CD4-positive, CD25-positive, alpha-beta regulatory T cell (primary cell): ENCODE results near the gene AKT2. TPM values are rescaled to one million over a fixed set of nuclear protein-coding genes. Genes with fewer than 3 reads are reported as not detected.
"Not testable (repeated sequence)": the region's sequence is repeated elsewhere in the genome, so short reads cannot be mapped to it uniquely, and the experiment has no call there.

Experiments
- ATAC-seq, 2 donors: fragments of 150-1000 bp; cut with Tn5 transposase; one replicate each; pipeline ENCODE4 v1.10.0; 2021; ENCODE audit warnings: low read depth in 2 of 2, moderate number of reproducible peaks in 2 of 2, moderate library complexity in 1 of 2
- DNase-seq, 3 donors: peaks; one replicate each; pipeline versions ENCODE4 v3.0.0 to v3.0.0-alpha.2; 2012 to 2022; ENCODE audit warnings: mixed read lengths in 1 of 3
- H3K27ac ChIP-seq: one replicate; pipeline ENCODE4 v1.7.0; 2013; ENCODE audit warnings: mild to moderate bottlenecking, low read length; ENCODE audit not compliant: insufficient read depth, poor library complexity, severe bottlenecking
- H3K27me3 ChIP-seq: one replicate; pipeline ENCODE4 v1.7.0; 2013; ENCODE audit warnings: low read length; ENCODE audit not compliant: control insufficient read depth, insufficient read depth
- H3K36me3 ChIP-seq: one replicate; pipeline ENCODE4 v1.7.0; 2013; ENCODE audit warnings: mild to moderate bottlenecking, low read length, moderate library complexity; ENCODE audit not compliant: control insufficient read depth, insufficient read depth
- H3K4me1 ChIP-seq: 2 replicates; pipeline ENCODE4 v1.7.0; 2013; ENCODE audit warnings: mild to moderate bottlenecking, low read length; ENCODE audit not compliant: insufficient read depth, control insufficient read depth, poor library complexity, severe bottlenecking
- H3K4me3 ChIP-seq: one replicate; pipeline ENCODE4 v1.7.0; 2013; ENCODE audit warnings: low read depth, mild to moderate bottlenecking, low read length, moderate library complexity
- H3K9me3 ChIP-seq, 2 experiments: 1 replicate in 1 of 2; 2 replicates in 1 of 2; pipeline ENCODE4 v1.7.0; 2013; ENCODE audit warnings: low read length in 2 of 2, mild to moderate bottlenecking in 1 of 2, moderate library complexity in 1 of 2; ENCODE audit not compliant: control insufficient read depth in 2 of 2
- H3K27ac Mint-ChIP-seq, 3 donors: one replicate each; pipeline ENCODE4 v1.8.0; 2020 to 2022; ENCODE audit warnings: mild to moderate bottlenecking in 3 of 3, mixed read lengths in 3 of 3, moderate library complexity in 2 of 3
- H3K27me3 Mint-ChIP-seq: one replicate; pipeline ENCODE4 v1.8.0; 2022; ENCODE audit warnings: mild to moderate bottlenecking, mixed read lengths
- H3K36me3 Mint-ChIP-seq: one replicate; pipeline ENCODE4 v1.8.0; 2020; ENCODE audit warnings: mixed read lengths
- H3K4me1 Mint-ChIP-seq, 4 donors: one replicate each; pipeline ENCODE4 v1.8.0; 2020 to 2022; ENCODE audit warnings: mixed read lengths in 4 of 4, mild to moderate bottlenecking in 1 of 4
- H3K4me3 Mint-ChIP-seq, 4 donors: one replicate each; pipeline ENCODE4 v1.8.0; 2020 to 2022; ENCODE audit warnings: mild to moderate bottlenecking in 4 of 4, mixed read lengths in 4 of 4, moderate library complexity in 3 of 4
- H3K9me3 Mint-ChIP-seq, 7 donors: one replicate each; pipeline ENCODE4 v1.8.0; 2020 to 2022; ENCODE audit warnings: mixed read lengths in 7 of 7, mild to moderate bottlenecking in 3 of 7, moderate library complexity in 2 of 7
- polyA plus RNA-seq, 4 donors: library from polyadenylated mRNA; unstranded; fragments of 300-500 nt; fragmentation: Illumina TruSeq; gene quantifications; one replicate each; pipeline ENCODE4 v1.2.3, GENCODE V29; 2021
- total RNA-seq: library from RNA; stranded (reverse); gene quantifications from one replicate; pipeline ENCODE4 v1.2.3, GENCODE V29; 2022

The AKT2 gene
- total RNA-seq: 193 TPM
- polyA plus RNA-seq: 10 to 100 TPM; 16.4 to 26.2 (median 24.8) TPM

- H3K4me3 ChIP-seq: peak within 1 kb of the TSS; percentile 90
- H3K4me1 Mint-ChIP-seq: peaks cover 12 to 65% (median 24%) of the 10 kb centered on the region in 4 donors
- DNase-seq: peak; percentile 56 to 74 (median 74)
- H3K27me3 ChIP-seq: no peaks in the 10 kb centered on the region
- no peaks in the 10 kb centered on the region for H3K27me3 Mint-ChIP-seq
- peaks cover 48% of the 10 kb centered on the region for H3K4me1 ChIP-seq
- H3K27ac Mint-ChIP-seq: peak within 1 kb of the TSS; percentile 97 to 100 (median 100)
- ATAC-seq: peak; percentile 49
- H3K9me3 ChIP-seq: no peaks in the 10 kb centered on the region
- peak within 1 kb of the TSS; percentile 96 to 98 (median 98) for H3K4me3 Mint-ChIP-seq
- peaks cover 8% of the 10 kb centered on the region for H3K36me3 Mint-ChIP-seq
- H3K9me3 Mint-ChIP-seq: peaks cover 0 to 2% (median 0%) of the 10 kb centered on the region in 7 donors
- H3K27ac ChIP-seq: peak within 1 kb of the TSS; percentile 95
- H3K36me3 ChIP-seq: peaks cover 6% of the 10 kb centered on the region
These were observed at the start of gene AKT2 for GRCh38 chr19:40284501-40285352. Gene AKT2, minus strand, starts transcription at chr19:40285345. Its CDS starts 20,078 bp downstream, at chr19:40265267.

GRCh38 chr19:40333083-40333482, 47.9 kb upstream of the AKT2 start:
- H3K27ac Mint-ChIP-seq, DNase-seq, ATAC-seq, H3K4me1 ChIP-seq, H3K4me3 Mint-ChIP-seq, H3K27me3 Mint-ChIP-seq, H3K4me1 Mint-ChIP-seq, H3K9me3 Mint-ChIP-seq, H3K4me3 ChIP-seq, H3K9me3 ChIP-seq, H3K27ac ChIP-seq, H3K27me3 ChIP-seq: not testable (repeated sequence)
- H3K36me3 Mint-ChIP-seq: peaks cover 31% of the 10 kb centered on the region
- peaks cover 68% of the 10 kb centered on the region for H3K36me3 ChIP-seq

DNA sequence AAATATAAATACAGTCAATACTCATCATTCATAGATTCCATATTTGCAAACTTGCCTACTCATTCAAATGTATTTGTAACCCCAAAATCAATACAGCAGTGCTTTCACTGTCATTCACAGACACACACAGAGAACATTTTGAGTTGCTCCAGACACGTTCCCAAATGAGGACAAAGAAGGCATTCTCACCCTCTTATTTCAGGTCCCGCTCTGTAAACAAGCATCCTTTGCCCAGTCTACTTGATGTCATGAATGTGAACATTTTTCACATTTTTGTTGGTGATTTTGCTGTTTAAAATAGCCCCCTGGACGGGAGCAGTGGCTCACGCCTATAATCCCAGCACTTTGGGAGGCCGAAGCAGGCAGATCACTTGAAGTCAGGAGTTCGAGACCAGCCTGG, 47.5 kb upstream of the AKT2 start:
- Histone ChIP-seq H3K27me3 (no peaks in the 10 kb centered on the region), H3K36me3 (peaks cover 71% of the 10 kb centered on the region), H3K4me1 (no peaks in the 10 kb centered on the region), H3K27ac (no peak overlapping the region), H3K4me3 (no peak overlapping the region), H3K9me3 (no peaks in the 10 kb centered on the region)
- Mint-ChIP-seq H3K36me3 (peaks cover 31% of the 10 kb centered on the region), H3K4me1 (peaks cover 0 to 4% (median 1%) of the 10 kb centered on the region in 4 donors), H3K9me3 (no peaks in the 10 kb centered on the region), H3K27me3 (no peaks in the 10 kb centered on the region), H3K27ac (no peak overlapping the region), H3K4me3 (no peak overlapping the region)
- ATAC-seq (no peak), DNase-seq (no peak)

- H3K9me3 Mint-ChIP-seq: no peaks in the 10 kb centered on the region
- H3K36me3 Mint-ChIP-seq: peaks cover 27% of the 10 kb centered on the region
- H3K36me3 ChIP-seq: peaks cover 73% of the 10 kb centered on the region
- H3K27me3 Mint-ChIP-seq: no peaks in the 10 kb centered on the region
- H3K9me3 ChIP-seq: no peaks in the 10 kb centered on the region
- H3K4me1 ChIP-seq: no peaks in the 10 kb centered on the region
- H3K27me3 ChIP-seq: no peaks in the 10 kb centered on the region
- peaks cover 0 to 4% (median 0%) of the 10 kb centered on the region in 4 donors for H3K4me1 Mint-ChIP-seq
- DNase-seq (no peak), ATAC-seq (no peak)
- no peak overlapping the region for H3K27ac Mint-ChIP-seq
- no peak overlapping the region for H3K4me3 Mint-ChIP-seq
- no peak overlapping the region for H3K27ac ChIP-seq
- no peak overlapping the region for H3K4me3 ChIP-seq
These were observed 45.9 kb upstream of the AKT2 start for GRCh38 chr19:40331052-40331451.

DNA sequence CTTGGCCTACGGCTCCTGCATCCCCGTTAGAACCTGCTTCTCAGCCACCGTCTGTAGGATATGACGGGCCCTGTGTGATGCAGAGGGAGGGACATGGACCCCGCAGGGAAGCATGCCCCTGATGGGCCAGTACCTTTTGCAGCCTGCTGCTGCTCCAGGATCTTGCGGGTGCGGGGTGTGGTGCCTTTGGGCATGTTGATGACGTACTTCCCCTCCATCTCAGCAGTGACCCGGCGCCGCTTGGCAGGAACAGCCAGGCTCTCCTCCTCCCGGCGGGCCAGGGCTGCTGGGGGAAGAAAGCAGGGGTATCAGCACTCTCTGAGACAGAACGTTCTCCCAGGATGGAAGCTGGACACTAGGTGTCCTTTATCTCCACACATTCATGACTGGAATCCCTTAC, 41.1 kb upstream of the AKT2 start:
- no peaks in the 10 kb centered on the region for H3K27me3 Mint-ChIP-seq
- no peaks in the 10 kb centered on the region for H3K4me1 ChIP-seq
- H3K9me3 ChIP-seq: no peaks in the 10 kb centered on the region
- ATAC-seq: no peak
- H3K27ac Mint-ChIP-seq: no peak overlapping the region
- H3K4me3 Mint-ChIP-seq: no peak overlapping the region
- no peaks in the 10 kb centered on the region for H3K4me1 Mint-ChIP-seq
- peaks cover 44% of the 10 kb centered on the region for H3K36me3 Mint-ChIP-seq
- DNase-seq: no peak
- H3K27me3 ChIP-seq: no peaks in the 10 kb centered on the region
- H3K9me3 Mint-ChIP-seq: no peaks in the 10 kb centered on the region
- H3K36me3 ChIP-seq: peaks cover 78% of the 10 kb centered on the region
- H3K27ac ChIP-seq: no peak overlapping the region
- H3K4me3 ChIP-seq: no peak overlapping the region

- H3K27ac Mint-ChIP-seq: no peak overlapping the region
- no peaks in the 10 kb centered on the region for H3K4me1 Mint-ChIP-seq
- DNase-seq (no peak), ATAC-seq (no peak)
- no peaks in the 10 kb centered on the region for H3K9me3 Mint-ChIP-seq
- peaks cover 41% of the 10 kb centered on the region for H3K36me3 Mint-ChIP-seq
- Histone ChIP-seq H3K36me3 (peaks cover 64% of the 10 kb centered on the region), H3K9me3 (no peaks in the 10 kb centered on the region), H3K4me3 (no peak overlapping the region), H3K27me3 (no peaks in the 10 kb centered on the region), H3K27ac (no peak overlapping the region), H3K4me1 (no peaks in the 10 kb centered on the region)
- no peaks in the 10 kb centered on the region for H3K27me3 Mint-ChIP-seq
- H3K4me3 Mint-ChIP-seq: no peak overlapping the region
These were observed 38.6 kb upstream of the AKT2 start for GRCh38 chr19:40323705-40324104.

DNA sequence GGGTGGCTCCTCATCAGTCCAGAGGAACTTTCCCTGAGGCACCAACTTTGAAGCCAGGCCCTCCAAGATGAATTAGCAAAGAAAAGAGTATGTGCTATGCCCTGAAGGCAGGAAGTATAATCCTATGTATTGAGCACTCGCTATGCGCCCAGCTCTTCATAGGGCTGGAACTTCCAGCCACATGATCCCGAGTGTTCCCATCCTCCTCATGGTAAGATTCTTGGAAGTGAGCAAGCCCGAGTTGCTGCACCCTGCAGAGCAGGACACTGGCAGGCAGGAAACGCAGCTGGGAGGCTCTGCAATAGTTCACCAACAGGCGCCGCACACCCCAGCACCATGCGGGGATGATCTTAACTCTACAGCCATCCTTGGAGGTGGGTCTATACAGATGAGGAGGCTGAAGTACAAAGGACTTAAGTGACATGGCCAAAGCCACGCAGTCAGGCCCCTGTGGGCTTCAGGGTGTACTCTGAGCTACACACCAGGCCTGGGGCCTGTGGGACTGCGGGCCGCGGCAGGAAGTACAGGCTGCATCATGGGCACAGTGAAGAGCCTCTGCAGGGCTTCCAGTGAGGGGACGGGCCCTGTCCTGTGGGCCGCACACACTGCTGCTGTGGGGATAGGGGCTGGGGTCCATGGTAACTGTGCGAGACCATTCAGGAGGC, 37.9 kb upstream of the AKT2 start:
- H3K4me1 Mint-ChIP-seq: no peaks in the 10 kb centered on the region
- ATAC-seq (no peak), DNase-seq (no peak)
- no peak overlapping the region for H3K4me3 Mint-ChIP-seq
- H3K36me3 ChIP-seq: peaks cover 58% of the 10 kb centered on the region
- no peaks in the 10 kb centered on the region for H3K4me1 ChIP-seq
- no peaks in the 10 kb centered on the region for H3K27me3 ChIP-seq
- H3K36me3 Mint-ChIP-seq: peaks cover 40% of the 10 kb centered on the region
- no peak overlapping the region for H3K27ac ChIP-seq
- no peaks in the 10 kb centered on the region for H3K9me3 Mint-ChIP-seq
- H3K4me3 ChIP-seq: no peak overlapping the region
- no peaks in the 10 kb centered on the region for H3K27me3 Mint-ChIP-seq
- H3K9me3 ChIP-seq: no peaks in the 10 kb centered on the region
- H3K27ac Mint-ChIP-seq: no peak overlapping the region
